ENCODE measurements around the gene NEDD8.
A peak's percentile ranks its signal among the peaks of the same experiment; 100 is the strongest.

The NEDD8 gene

GRCh38 chr14:24194186-24194872 is 37.8 kb downstream of the NEDD8 start:
- no peak for FAIRE-seq

- FAIRE-seq = no peak
Measured at GRCh38 chr14:24192933-24193332, 39.2 kb downstream of the NEDD8 start.

DNA sequence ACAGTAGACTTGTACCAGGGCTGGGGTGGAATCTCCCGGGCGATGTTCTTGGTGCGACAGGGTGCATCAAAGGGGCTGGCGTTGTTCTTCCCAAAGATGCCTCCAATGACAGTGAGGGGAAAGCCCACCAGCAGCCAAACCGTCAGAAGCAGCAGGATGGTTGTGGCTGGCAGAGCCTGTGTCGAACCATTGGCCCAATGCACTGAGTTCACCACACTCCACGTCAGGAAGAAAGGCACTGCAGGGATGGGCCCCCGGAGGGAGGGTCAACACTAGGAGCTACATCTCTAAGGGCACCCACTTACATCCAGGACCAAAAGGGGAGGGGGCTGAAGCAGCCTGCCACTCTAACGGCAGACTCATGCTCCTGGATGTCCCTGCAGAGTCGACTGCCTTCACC is 41.8 kb downstream of the NEDD8 start:
- FAIRE-seq = no peak

DNA sequence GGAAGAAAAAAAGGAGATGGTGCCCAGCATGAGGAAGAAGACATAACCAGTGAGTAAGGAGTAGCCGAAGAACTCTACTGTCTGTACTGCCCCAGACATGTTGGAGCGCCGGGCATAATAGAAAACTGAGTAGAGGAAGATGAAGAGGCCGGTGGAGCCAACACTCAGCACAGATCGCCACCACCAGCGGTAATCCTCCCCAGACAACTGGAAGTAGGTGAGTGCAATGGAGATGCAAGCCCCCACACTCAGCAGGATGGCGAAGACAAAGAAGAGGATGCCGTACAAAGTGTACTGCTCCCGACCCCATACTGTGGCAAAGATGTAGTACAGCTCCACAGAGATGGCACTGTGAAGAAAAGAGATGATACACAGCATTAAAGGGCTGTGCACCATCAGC is 42.7 kb downstream of the NEDD8 start:
- FAIRE-seq = no peak

DNA sequence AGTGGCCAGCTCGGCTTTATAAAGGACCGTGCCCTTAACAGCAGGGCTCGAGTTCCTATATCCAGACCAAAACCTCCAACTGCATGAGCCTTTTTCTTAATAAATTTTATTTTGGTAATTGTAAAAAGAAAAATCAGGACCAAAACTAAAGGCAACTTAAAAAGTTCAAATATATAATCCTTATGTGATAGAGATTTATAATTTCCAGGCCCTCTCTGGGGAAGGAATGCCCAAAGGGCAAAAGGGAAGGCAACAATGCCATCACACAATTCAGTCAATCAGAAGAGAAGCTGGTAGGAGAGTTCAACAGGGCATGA is 43.1 kb downstream of the NEDD8 start:
- no peak for FAIRE-seq

DNA sequence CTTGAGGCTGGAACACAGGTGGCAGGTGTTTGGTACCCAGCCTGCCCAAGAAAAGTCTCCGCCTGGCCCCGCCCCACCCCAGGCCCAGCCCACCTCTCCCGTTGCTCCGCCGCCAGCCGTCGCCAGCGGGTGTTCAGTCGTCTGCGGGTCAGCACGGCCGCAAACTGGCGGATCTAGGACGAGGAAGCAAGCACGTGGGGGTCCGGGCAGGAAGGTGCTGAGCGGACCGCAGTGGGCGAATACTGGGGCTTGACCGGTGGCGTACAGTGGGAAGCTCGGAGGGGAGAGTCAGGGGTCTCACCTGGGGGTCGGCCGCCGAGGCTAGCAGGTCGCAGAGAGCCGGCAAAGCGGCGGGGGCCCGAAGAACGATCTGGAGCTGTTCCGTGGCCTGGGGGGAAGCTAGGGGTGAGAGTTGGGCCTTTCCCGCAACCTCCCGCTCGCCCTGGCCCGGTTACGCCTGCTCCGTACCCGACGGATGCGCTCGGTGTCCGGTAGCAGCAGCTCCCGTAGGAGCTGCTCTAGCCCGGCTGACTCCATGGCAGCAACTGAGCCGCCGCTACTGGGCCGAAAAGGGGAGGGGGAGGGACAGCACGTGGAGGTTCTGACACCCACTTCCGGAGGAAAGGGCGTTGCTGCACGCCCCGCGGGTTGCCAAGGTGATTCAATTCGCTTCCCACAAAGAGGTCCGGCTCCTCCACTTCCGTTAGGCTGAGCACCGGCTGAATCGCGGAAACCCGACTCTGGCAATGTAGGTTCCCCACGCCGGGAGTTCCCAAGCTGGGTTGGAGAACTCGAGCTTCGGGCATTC is 43.7 kb downstream of the NEDD8 start, which contains the start of gene IPO4:
TSS of gene IPO4 (minus strand) at position 566 of the 808 bp plus-strand sequence. CDS start at position 537, 29 bp downstream.
- peak; percentile 67 for FAIRE-seq

DNA sequence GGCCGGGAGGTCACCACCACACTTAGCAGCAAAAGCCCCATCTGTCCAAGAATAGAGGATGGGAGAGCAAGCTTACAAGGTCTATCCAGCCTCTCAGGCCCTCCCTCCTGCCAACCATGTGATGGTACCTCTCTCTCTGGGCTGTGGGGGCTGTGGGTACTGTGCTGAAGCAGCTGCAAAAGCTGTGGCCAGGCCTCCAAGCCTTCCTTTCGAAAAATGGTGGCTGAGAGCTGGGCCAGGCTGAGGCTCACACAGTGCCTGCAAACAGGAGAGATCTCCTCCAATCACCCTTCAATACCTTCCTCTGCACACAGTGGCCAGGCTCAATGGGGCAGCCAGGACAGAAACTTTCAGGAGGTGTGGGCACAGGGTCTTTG is 44.6 kb downstream of the NEDD8 start:
- no peak for FAIRE-seq

- no peak for FAIRE-seq
Measured at GRCh38 chr14:24186831-24187538, 45.2 kb downstream of the NEDD8 start.

DNA sequence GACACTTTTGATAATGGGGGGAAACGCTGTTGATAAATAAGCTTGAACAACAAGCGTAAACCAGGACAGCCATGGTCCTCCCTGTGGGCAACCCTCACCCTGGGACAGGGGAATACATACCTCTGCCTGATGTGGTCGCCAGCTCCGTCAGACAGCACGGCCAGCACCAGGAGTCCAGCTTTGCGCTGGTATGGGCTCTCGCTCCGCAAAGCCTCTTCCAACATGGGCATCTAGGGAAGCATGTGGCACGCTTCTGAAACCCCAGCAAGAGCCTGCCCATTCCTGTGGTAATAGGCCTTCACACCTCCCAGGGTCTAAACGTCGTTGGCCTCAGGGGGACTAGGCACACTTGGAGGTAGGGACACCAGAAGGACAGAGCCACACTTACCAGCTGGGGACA is 46.4 kb downstream of the NEDD8 start:
- no peak for FAIRE-seq

DNA sequence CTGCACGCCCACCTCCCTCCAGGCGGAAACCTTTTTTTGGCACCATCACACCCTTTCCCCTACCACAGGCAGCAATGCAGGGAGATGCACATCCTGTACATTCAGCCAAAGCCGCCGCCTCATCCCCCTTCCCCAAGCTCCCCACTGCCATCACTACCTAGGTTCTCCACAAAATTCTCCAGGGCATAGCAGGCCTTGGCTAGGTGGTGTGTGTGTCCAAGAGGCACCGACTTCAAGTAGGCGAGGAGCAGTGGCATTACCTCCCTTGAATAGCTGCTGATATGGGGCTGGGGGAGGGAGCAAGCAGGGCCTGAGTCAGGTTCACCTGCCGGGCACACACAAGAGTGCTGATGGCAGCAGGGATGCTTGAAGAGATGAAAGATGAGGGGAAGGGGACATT is 47.1 kb downstream of the NEDD8 start:
- FAIRE-seq = no peak

- FAIRE-seq = no peak
Measured at GRCh38 chr14:24184104-24184970, 47.8 kb downstream of the NEDD8 start.

GRCh38 chr14:24183014-24183481 is 49.1 kb downstream of the NEDD8 start:
- FAIRE-seq = no peak

DNA sequence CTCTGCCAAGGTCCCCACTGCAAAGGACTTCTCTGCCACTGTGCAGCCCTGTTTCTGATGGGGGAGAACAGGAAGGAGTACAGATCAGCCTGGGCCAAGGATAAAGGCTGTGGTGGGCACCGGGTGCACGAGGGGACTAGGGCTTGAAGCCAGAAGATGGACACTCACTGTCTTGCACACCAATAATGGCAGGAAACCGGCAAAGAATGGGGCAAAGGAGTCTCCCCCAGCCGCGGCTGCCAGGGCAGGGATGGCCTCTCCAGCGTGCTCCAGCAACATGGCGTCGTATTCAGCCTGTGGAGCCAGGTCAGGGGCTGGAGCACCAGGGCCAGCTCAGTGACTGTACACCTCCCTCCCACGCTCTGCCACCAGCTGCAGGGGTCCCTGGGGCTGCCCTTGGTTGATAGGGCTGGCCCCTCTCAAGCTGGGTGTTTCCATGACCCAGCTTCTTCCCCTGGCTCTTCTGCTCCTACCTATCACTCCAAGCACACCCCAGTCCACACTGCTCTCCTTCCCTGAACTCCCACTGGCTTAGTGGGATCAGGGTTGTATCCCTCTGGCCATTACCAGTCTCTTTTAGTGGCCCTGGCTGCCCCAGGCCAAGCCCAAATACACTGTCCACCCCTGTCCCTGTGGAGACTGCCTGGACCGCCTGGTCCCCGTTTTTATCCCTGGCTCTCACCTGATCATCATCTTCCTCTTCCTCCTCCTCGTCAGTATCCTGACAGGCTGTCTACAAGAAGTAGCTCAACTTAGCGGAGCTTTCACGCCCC is 49.9 kb downstream of the NEDD8 start:
- FAIRE-seq = no peak

GRCh38 chr14:24181371-24182077 is 50.6 kb downstream of the NEDD8 start:
- no peak for FAIRE-seq

GRCh38 chr14:24179961-24180796 is 52.0 kb downstream of the NEDD8 start:
- no peak for FAIRE-seq

DNA sequence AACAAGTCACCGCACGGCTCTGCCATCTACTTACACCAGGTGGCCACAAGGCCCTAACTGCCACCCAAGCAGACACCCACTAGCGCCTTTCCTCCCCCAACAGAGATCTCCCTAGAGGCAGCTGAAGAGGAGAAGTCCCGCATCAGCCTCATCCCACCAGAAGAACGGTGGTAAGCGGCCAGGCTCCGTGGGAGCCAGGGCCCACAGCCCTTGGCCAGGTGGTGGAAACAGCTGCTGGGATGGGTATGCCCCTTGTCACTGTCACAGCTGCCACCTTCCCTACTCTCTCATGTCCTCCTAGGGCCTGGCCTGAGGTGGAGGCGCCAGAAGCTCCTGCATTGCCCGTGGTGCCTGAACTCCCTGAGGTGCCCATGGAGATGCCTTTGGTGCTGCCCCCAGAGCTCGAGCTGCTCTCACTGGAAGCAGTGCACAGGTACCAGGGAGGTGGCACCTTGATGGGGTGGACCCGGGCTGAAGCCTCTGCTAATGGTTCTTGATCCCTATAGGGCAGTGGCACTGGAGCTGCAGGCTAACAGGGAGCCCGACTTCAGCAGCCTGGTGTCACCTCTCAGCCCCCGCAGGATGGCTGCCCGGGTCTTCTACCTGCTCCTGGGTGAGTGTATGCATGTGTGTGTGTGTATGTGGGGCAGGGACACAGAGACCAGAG is 52.7 kb downstream of the NEDD8 start:
- no peak for FAIRE-seq

GRCh38 chr14:24178399-24179178 is 53.6 kb downstream of the NEDD8 start:
- no peak for FAIRE-seq

GRCh38 chr14:24177891-24178290 is 54.3 kb downstream of the NEDD8 start:
- no peak for FAIRE-seq
